GM19397 (cell line): Measurements from ENCODE around the gene CKAP2L.
A peak's percentile ranks its signal among the peaks of the same experiment; 100 is the strongest.

ENCODE experiments used
- ATAC-seq: cut with Tn5 transposase; IDR thresholded peaks from one replicate; pipeline ENCODE4 v1.9.1; 2021; ENCODE audit warnings: mild to moderate bottlenecking, moderate library complexity; ENCODE audit not compliant: unreplicated experiment

The CKAP2L gene

DNA sequence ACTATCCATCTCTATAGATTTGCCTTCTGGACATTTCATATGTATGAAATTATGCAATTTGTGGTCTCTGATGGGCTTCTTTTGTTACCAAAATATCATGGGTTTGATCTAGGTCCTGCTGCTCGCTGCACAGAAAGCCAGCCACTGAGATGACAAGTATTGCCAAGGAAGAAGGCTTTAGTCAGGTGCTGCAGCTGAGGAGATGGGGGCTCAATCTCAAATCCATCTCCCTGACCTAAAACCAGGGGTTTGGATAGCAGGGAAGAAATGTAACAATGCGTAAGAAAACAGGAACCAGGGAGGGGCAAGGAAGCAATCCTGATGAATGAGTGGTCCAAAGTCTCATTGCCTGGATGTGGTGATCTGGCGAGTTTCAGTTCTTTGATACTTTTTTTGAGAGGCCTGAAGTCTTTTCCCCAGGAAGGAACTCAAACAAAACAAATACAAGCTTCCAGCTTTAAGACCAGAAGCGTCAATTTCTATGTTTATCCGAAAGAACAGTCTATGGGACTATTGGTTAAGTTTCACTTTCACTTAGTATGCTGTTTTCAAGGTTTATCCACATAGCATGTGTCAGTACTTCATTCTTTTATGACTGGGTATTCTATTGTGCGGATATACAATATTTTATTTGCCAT, 3.4 kb upstream of the CKAP2L start:
- ATAC-seq: no peak

DNA sequence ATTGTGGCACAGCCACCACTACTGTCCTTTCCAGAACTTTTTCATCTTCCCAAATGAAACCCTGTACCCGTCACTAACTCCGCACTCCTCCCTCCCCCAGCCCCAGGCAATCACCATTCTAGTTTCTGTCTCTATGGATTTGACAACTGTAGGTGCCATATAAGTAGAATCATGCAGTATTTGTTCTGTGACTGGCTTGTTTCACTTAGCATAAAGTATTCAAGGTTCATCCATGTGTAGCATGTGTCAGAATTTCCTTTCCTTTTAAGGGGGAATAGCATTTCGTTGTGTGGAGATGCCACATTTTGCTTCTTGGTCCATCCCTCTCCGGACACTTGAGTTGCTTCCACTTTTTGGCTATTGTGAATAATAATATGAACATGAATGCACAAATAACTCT, 842 bp upstream of the CKAP2L start:
- ATAC-seq: no peak

DNA sequence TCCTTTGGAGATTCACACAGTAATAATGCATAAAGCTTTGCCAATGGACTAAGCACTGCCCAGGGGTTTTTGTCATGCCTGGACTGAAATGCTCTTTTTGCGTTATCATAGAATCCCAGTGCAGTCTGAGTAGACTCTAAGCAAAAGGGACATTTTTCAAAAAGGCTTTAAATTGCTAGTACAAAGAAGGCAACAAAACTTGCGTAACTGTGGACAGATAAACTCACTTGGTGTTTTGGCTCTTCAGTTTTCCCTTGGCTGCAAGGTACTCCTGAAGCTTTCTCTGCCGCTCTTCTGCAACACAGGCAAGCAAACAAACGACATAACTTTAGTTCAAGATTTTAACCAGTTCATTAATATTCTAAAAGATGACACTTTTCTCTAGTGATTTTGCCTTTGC, 2.1 kb downstream of the CKAP2L start:
- no peak for ATAC-seq

DNA sequence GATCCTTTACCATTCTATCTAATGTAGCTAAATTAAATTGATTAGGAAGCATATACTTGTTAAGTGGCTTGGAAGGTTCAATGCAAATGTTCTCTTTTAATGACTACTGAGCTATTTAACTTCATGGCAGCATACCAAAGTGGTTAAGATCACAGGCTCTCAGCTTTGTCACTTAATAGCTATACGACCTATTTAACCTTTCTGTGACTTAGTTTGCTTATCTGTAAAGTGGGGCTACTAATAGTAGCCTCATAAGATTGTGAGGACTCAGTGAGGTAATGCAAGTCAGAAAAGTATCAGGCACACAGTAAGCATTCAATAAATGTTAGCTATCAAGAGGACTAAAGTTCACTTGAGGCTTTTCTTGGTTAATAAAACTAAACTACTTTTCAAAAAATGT, 4.3 kb downstream of the CKAP2L start:
- no peak for ATAC-seq

DNA sequence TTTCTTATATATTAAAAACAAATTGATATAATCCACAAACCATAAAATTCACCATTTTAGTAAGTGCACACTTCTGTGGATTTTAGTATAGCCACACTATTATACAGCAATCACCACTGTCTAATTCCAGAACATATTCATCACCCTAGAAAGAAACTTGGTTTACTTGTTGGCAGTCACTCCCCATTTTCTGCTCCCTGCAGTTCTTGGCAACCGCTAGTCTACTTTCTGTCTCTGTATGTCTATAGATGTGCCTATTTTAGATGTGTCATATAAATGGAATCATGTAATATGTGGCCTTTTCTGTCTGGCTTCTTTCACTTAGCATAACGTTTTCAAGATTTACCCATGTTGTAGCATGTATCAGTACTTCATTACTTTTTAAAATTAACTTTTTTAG, 5.7 kb downstream of the CKAP2L start:
- ATAC-seq: no peak

DNA sequence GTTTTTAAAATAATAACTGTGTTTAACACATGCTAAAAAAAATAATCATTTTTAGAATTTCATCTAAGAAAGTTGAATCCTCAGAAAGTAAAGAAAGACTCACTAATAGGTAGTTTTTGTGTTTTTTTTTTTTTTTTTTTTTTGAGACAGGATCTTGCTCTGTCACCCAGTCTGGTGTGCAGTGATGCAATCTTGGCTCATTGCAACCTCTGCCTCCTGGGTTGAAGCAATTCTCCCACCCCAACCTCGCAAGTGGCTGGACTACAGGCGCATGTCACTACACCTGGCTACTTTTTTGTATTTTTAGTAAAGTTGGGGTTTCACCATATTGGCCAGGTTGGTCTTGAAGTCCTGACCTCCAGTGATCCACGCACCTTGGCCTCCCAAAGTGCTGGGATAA, 7.1 kb downstream of the CKAP2L start:
- no peak for ATAC-seq

DNA sequence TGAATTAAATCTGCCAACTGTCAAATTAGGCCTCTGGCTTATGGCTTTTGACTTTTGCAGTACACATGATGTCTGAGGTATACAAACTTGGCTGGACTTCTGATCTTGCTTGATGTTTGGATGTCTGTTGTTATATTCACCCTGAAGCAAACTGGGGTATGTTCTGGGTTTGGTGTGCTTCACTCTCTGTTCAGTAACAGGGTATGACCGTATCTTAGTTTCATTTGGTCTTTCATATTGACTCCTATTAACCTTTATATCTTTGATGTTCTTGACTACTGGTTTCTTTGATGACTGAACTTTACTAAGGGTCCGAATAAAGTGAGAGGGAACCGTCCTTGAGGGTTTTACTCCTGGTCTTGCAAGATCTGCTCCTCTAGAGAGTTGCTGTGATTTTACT, 8.2 kb downstream of the CKAP2L start:
- no peak for ATAC-seq

DNA sequence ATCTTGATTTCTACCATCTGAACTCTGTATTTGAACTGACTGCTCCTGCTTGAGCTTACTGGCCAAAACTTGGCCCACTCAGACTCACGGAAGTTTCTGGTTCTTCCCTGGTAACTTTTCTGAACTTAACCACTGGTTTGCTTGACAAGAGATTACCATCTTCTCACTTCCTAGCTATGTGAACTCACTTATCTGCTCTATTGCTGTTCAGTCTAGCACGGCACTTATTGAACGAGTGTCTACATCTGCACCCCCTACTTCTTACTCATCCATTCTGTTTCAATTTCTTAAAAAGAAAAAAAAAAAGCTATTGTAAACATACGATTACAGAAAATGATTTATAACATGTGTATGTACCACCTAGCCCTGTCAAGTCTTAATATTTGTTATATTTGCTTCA, 9.0 kb downstream of the CKAP2L start:
- ATAC-seq: no peak

DNA sequence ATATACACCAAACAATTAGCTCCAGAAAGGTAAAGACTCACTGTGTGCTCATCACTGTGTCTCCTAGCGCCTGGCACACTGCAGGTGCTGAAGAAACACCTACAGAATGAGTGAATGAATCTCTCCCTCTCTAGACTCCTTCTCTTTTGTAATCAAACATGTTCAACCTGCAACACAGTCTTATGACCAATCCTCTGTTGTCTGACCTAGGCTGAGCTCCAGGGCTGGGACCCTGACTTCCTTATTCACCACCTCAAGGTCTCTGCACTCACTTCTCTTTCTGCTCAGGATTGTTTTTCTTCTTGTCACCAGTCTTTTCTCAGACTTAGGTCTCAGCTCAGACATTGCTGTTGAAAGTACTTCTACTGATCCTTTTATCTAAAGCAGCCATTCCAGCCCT, 9.8 kb downstream of the CKAP2L start:
- no peak for ATAC-seq

DNA sequence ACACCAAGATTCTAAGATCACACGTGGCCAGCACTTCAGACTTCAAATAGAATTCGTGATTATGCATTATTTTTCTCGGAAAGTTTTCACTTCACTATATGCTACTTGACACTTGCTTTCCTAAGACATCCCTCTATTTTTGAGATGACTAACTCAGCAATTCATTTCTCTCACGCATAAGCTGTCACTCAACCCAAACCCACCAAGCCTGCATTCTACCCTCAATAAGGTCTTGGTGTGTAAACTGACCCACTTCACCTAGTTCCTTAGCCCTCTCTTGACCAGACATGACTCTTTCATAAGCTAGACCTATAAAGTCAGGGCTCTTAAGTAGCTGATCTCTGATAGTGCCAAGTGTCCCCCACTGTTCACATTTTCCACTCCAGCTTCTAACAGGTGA, 11.7 kb downstream of the CKAP2L start:
- ATAC-seq: no peak

DNA sequence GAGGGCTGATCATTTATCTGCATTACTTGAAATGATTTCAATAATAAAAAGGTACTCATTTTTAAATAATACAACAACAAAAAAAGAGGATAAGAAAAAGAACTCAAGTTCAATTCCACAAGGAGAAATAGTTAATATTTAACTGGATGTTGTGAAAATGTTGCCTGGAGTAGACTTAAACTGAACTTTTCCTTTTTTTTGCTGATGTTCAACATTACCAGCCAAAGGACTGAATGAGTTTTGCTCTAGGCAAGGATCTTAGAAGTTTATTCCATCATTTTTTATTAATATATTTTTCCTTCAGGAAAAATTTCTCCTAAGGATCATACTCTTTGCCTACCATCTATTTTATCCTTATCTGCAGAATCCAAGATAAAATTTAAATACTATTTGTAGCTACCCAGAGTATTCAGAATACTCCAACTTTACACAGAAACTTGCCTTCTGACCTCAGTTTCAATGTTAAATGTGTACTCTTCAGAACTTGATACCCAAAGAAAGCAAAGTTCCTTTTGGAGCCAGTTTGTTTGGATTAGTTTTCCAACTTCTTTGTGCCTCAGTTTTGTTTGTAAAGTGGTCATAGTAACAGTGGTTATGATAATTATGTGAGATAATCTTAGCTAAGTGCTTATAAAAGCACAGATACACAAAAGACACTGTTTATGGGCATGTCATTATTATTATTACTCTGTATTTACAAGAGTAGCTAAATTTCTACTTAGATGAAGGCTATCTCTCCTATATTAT, 12.8 kb downstream of the CKAP2L start:
- no peak for ATAC-seq

DNA sequence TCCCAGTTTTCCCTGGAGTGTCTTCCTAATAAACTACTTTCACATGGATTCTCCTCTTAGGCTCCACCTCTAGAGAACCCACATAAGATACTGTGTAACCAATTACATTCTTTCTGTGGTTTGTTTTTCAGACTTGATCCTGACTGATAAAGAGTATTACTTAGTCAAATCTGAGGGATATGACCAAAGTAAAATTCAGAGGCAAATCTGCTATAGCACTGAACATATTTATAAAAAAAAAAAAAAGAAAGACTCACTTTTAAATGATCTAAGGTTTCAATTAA, 13.9 kb downstream of the CKAP2L start:
- ATAC-seq: no peak

DNA sequence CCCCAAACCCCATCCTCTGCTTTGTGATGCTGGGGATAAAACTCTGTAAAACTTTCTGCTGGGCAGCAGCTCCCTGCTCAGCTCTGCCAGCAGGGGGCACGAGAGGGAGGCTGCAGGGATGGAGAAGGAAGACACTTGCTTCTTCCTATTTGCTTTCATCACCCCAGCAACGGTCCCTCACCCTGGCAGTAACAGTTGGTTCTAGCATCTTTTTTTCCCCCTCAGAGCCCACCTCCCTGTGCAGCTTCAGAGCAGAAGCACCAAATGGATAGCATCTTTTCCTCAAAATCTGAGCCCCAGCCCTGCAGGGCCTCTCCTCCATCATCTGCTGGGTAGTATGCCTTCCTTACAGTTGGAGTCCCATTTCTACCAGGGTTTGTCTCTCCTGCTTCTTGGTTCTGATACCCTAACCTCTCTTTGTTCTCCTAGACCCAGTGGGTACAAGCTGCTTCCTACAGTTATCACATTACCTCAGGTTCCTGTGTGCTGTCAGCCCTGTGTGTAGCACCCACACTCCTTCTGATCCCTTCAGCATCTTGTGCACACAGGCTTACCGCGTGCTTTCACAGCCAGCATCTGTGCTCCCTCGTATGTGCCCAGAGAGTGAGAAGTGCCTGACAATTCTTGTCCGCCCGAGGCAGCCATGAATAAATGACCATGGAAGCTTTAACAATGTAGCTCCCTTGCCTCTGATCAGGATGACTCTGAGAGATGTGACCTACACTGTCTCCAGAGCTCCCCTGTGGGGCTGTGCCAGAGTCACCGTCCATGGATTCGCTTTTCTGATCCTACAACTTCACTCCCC, 14.5 kb downstream of the CKAP2L start:
- ATAC-seq: peak; percentile 76

DNA sequence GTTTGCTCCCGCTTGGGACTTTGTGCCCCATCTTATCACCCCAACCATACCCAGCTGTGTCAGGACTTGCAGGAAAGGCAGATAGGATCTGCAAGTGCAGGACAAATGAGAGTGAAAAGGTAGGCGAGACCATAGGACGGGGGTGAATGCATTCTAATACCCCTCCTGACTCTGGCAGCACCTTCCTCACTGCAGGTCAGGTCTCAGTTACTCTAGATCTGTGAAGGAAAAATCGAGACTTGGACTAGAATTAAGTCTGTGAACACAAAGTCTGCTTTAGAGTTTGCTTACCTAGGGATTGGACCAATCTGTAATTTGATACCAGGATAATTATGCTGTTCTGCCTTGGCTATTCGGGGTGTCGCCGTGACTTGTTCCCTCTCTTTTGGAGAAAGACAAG, 23.9 kb downstream of the CKAP2L start:
- ATAC-seq: no peak

DNA sequence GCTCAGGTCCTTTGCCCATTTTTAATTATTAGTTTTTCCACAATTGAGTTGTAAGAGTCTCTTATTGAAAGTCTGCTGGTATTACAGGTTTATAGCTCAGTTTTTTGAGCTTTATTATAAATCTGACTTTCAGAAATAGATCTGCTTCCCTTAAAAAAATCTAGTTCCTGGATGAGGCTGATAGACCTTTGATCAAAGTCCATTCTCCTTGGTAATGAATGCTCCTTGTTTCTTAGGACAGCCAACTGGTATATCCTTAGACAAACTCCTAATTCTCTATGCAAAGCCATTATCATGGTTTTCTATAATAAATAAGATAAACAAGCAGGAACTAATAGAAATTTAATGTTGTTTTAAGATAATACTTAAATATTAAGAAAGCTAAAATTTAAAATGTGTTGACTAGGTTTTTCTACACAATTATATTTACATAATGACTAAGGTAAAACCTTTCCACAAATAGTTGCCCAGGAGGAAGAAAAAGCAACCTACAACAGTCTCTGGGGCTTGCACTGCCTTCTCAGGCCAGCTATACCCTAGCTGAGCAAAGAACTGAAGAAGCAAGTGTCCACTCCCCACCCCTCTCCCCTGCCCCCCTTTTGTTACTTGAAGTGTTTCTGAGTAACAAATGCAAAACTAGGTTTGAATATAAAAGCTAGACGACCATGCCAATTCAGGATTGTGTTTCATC, 26.7 kb downstream of the CKAP2L start:
- ATAC-seq: no peak

DNA sequence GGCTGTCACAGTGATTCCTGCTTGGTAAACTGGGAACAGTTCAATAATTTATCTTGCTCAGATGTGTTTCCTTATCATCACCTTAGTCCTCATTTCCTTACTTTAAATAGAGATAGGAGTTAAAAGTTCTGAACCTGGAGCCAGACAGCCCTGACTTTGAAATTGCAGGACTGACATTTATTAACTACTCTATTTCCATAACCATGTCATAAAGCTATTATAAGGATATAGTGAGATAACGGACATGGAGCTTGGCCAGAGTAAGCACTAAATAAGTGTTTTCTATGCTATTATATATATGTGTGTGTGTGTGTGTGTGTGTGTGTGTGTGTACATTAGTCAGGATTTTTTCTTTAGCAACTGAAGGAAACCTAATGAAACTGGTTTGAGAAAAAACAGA, 30.5 kb downstream of the CKAP2L start:
- ATAC-seq: no peak

DNA sequence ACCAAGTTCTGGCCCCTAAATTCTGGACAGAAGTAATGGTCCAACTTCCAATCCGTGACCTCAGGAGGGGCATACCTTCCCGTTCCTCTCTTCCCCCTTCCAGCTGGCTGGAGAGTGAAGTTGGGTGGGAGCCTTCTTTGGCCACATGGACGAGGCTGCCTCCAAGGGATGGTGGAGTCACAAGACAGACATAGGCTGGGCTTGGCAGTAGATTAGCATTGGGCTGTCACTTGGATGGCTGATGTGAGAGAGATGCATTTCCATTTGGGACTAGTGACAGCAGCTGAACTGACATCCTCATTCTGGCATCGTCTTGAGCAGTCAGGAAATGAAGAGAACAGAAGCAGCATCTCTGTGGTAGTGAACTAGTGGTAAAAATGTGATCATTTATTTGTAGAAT, 31.0 kb downstream of the CKAP2L start:
- no peak for ATAC-seq

DNA sequence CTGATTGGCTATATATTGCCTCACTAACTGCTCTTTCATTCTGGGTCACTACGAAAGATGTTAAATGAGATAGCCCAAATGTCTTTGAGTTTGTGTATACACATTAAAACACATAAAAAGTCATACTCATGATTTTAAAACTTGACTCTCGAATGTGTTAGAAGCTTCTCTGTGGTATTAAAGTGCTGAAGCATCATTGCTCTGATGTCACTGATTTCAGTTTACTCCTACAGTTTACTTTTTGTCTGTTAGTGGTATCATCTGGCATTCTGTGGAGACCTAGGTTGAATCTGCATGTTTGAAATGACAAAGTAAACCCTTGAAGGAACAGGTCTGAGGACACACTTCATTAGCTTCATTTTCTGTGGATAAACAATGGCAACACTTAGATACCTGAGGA, 32.9 kb downstream of the CKAP2L start:
- ATAC-seq: no peak

DNA sequence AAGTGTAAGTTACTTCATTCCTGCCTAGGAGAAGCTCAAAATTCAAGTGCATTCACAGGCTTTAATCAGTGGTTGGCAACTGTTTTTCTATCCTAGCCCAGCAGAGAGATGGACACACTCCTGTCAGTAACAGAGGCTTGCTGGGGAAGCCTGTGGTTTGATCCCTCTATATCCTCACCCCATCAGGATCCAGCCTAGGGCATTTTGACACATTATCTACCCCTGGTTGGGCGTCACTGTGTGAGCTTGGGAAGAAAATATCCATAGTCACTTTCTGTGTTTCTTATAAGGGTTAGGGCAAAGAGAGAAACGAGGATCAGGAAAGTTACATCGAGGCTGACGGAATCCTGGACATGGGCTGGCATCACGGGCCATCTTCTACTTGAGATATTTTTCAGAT, 33.6 kb downstream of the CKAP2L start:
- ATAC-seq: no peak

DNA sequence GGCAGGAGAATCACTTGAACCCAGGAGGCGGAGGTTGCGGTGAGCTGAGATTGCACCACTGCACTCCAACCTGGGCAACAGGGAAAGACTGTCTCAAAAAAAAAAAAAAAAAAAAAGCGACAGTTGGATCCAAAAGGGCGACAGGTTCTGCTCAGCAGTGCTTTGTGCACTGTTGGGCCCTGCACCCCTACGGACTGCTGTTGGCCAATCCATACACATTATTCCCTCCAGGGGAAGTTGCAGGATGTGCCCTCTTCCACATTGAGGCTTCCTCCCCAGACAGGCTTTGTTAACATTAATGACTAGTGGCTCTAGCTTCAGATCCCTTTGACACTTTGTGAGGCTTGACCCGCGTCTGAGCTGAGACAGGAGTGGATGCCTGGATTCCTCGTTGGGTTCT, 34.2 kb downstream of the CKAP2L start:
- no peak for ATAC-seq

DNA sequence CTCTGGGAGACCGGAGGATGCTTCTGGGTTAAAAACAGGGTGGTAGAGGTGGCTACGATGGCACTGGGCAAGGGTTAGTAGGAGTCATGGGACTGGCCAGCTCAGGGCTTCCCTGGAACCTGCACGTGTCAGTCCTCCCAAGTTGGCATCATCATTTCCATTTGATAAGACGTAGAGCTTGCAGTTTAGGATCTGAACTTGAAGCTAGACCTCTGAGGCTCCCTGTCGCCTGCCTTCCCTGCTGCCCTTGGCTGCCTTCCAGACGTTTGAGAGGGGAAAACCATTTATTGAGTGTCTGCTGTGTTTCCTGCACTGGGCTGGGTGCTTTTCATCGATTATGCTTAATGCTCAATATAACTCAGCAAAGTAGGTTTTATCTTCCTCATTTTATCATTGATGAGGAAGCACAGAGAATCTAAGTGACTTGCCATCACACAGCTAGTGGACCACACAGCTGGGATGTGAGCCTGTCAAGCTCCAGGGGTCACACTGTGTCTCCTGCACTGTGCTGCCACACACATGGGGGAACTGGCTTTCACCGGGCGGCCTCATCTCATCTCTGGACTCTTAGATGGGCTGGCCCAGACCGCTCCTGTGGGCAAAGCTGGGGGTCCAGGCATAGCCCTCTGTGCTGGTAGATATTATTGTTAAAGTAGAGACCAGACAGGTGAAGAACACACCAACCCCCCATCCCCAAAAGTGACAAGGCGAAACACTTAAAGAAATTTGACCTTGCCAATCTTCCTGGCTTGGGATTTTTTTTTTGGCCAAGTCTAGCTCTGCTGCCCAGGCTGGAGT, 35.8 kb downstream of the CKAP2L start:
- no peak for ATAC-seq
